ENCODE data around the gene CCDC91. TPM values are rescaled to one million over a fixed set of nuclear protein-coding genes. Genes with fewer than 3 reads are reported as not detected.

The CCDC91 gene
- polyA plus RNA-seq, 1 donor from 2014 or later: 11.6 TPM

DNA sequence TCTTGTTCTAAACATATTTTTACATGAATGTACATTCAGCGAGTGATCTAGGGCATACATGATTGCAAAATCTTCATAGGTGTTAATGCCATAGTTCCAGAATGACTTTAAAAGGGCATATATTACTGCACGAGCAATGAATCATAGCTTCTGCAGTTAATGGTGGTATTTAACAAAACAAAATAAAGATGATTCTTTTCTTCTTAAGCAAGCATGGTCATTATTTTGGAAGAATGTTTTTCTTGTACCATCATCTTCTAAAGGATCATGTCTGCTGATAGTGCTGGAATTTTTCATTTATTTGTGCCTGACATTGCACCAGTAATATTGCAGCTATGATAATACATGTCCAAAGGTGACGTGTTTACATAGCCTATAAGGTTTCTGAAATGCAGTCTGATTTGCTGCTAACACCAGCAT is 388.6 kb downstream of the CCDC91 start:
- TF ChIP-seq, protein P1, sequence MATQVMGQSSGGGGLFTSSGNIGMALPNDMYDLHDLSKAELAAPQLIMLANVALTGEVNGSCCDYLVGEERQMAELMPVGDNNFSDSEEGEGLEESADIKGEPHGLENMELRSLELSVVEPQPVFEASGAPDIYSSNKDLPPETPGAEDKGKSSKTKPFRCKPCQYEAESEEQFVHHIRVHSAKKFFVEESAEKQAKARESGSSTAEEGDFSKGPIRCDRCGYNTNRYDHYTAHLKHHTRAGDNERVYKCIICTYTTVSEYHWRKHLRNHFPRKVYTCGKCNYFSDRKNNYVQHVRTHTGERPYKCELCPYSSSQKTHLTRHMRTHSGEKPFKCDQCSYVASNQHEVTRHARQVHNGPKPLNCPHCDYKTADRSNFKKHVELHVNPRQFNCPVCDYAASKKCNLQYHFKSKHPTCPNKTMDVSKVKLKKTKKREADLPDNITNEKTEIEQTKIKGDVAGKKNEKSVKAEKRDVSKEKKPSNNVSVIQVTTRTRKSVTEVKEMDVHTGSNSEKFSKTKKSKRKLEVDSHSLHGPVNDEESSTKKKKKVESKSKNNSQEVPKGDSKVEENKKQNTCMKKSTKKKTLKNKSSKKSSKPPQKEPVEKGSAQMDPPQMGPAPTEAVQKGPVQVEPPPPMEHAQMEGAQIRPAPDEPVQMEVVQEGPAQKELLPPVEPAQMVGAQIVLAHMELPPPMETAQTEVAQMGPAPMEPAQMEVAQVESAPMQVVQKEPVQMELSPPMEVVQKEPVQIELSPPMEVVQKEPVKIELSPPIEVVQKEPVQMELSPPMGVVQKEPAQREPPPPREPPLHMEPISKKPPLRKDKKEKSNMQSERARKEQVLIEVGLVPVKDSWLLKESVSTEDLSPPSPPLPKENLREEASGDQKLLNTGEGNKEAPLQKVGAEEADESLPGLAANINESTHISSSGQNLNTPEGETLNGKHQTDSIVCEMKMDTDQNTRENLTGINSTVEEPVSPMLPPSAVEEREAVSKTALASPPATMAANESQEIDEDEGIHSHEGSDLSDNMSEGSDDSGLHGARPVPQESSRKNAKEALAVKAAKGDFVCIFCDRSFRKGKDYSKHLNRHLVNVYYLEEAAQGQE (IDR thresholded peaks at IDR 0.05; ENCODE audit: borderline replicate concordance): no peak
- no peaks in the 10 kb centered on the region for H3F3A ChIP-seq (ENCODE audit: insufficient read depth, low read length, poor library complexity, severe bottlenecking)
- no peak overlapping the region for H3K4me2 ChIP-seq (ENCODE audit: low read length)

GRCh38 chr12:28582672-28583376 is 392.6 kb downstream of the CCDC91 start:
- Histone ChIP-seq H3K9me3 (ENCODE audit: low read length) (no peaks in the 10 kb centered on the region), H2AFZ (ENCODE audit: low read depth, low read length) (no peak overlapping the region), H3K36me3 (ENCODE audit: insufficient read depth, low read length) (no peaks in the 10 kb centered on the region), H4K20me1 (ENCODE audit: insufficient read depth) (no peaks in the 10 kb centered on the region), H3K79me2 (replicated peaks; ENCODE audit: insufficient read depth, low read length) (no peaks in the 10 kb centered on the region), H3K27ac (ENCODE audit: low read length) (no peak overlapping the region), H3F3A (ENCODE audit: insufficient read depth, low read length, poor library complexity, severe bottlenecking) (no peaks in the 10 kb centered on the region), H3K4me3 (ENCODE audit: low read length) (no peak overlapping the region), H3K9me2 (ENCODE audit: insufficient read depth, low read length) (no peaks in the 10 kb centered on the region), H3K4me2 (ENCODE audit: low read length) (no peak overlapping the region), H3K27me3 (ENCODE audit: insufficient read depth, low read depth, low read length) (no peaks in the 10 kb centered on the region), H3K9ac (ENCODE audit: low read length) (no peak overlapping the region)
- TF ChIP-seq EP300 (conservative IDR thresholded peaks at IDR 0.05; ENCODE audit: poor library complexity, severe bottlenecking) (no peak), TAF1 (IDR thresholded peaks at IDR 0.05; ENCODE audit: low read depth) (no peak), POLR2AphosphoS5 (IDR thresholded peaks at IDR 0.05) (no peak)
- TF ChIP-seq, protein P1 (IDR thresholded peaks at IDR 0.05; ENCODE audit: borderline replicate concordance): no peak

More for the DNA sequence above, 388.6 kb downstream of the CCDC91 start:
- Histone ChIP-seq H3K36me3 (ENCODE audit: insufficient read depth, low read length) (no peaks in the 10 kb centered on the region), H3K4me3 (ENCODE audit: low read length) (no peak overlapping the region), H3K9me2 (ENCODE audit: insufficient read depth, low read length) (no peaks in the 10 kb centered on the region), H3K27me3 (ENCODE audit: insufficient read depth, low read depth, low read length) (no peaks in the 10 kb centered on the region), H4K20me1 (ENCODE audit: insufficient read depth) (no peaks in the 10 kb centered on the region), H3K27ac (ENCODE audit: low read length) (no peak overlapping the region), H3K9ac (ENCODE audit: low read length) (no peak overlapping the region), H3K79me2 (replicated peaks; ENCODE audit: insufficient read depth, low read length) (no peaks in the 10 kb centered on the region), H3K9me3 (ENCODE audit: low read length) (no peaks in the 10 kb centered on the region), H2AFZ (ENCODE audit: low read depth, low read length) (no peak overlapping the region)

GRCh38 chr12:28583701-28584261 is 393.5 kb downstream of the CCDC91 start:
- Histone ChIP-seq H3K4me2 (ENCODE audit: low read length) (no peak overlapping the region), H3K9ac (ENCODE audit: low read length) (no peak overlapping the region), H3K4me3 (ENCODE audit: low read length) (no peak overlapping the region), H2AFZ (ENCODE audit: low read depth, low read length) (no peak overlapping the region), H3K9me3 (ENCODE audit: low read length) (no peaks in the 10 kb centered on the region), H3K79me2 (replicated peaks; ENCODE audit: insufficient read depth, low read length) (no peaks in the 10 kb centered on the region), H4K20me1 (ENCODE audit: insufficient read depth) (no peaks in the 10 kb centered on the region), H3K36me3 (ENCODE audit: insufficient read depth, low read length) (no peaks in the 10 kb centered on the region), H3F3A (ENCODE audit: insufficient read depth, low read length, poor library complexity, severe bottlenecking) (no peaks in the 10 kb centered on the region), H3K9me2 (ENCODE audit: insufficient read depth, low read length) (no peaks in the 10 kb centered on the region), H3K27me3 (ENCODE audit: insufficient read depth, low read depth, low read length) (no peaks in the 10 kb centered on the region), H3K27ac (ENCODE audit: low read length) (no peak overlapping the region)
- TF ChIP-seq, protein P1 (IDR thresholded peaks at IDR 0.05; ENCODE audit: borderline replicate concordance): no peak

Data from neural cell (in vitro differentiated cells).